SU-DHL-6 (cell line): ENCODE data around the gene ST14.

ENCODE experiments used
- H2AFZ ChIP-seq: fragments of 200-600 bp; sonication (generic); 2 replicates; pipeline ENCODE4 v1.6.1; 2014; ENCODE audit warnings: low read depth, mild to moderate bottlenecking, moderate library complexity, mixed read lengths, antibody characterized with exemption, low read length; ENCODE audit not compliant: severe bottlenecking
- H3F3A ChIP-seq: fragments of 200-600 bp; shearing (Covaris generic); 2 replicates; pipeline ENCODE4 v1.6.0; 2016; ENCODE audit warnings: antibody characterized with exemption, mild to moderate bottlenecking; ENCODE audit not compliant: insufficient read depth
- H3K27ac ChIP-seq: fragments of 200-600 bp; sonication (generic); 2 replicates; pipeline ENCODE4 v1.5.1; 2016; ENCODE audit warnings: low read depth, mild to moderate bottlenecking, low read length, moderate library complexity, mixed read lengths
- H3K27me3 ChIP-seq: fragments of 200-600 bp; sonication (generic), shearing (Covaris generic); 2 replicates; pipeline ENCODE4 v1.6.0; 2014; ENCODE audit warnings: mild to moderate bottlenecking, low read length
- H3K36me3 ChIP-seq: fragments of 200-600 bp; sonication (generic); 2 replicates; pipeline ENCODE4 v1.6.1; 2014; ENCODE audit warnings: mild to moderate bottlenecking, low read length, mixed read lengths
- H3K4me2 ChIP-seq: fragments of 300-600, 200-600 bp; shearing (Covaris generic), sonication (generic); 2 replicates; pipeline ENCODE4 v1.6.0; 2014; ENCODE audit warnings: low read length, low read depth, mild to moderate bottlenecking; ENCODE audit not compliant: poor library complexity, severe bottlenecking
- H3K4me3 ChIP-seq: fragments of 200-600 bp; sonication (generic); 2 replicates; pipeline ENCODE4 v1.5.1; 2014; ENCODE audit warnings: antibody characterized with exemption, low read length, mild to moderate bottlenecking, mixed read lengths; ENCODE audit not compliant: insufficient read depth, poor library complexity, severe bottlenecking
- H3K79me2 ChIP-seq: fragments of 200-600 bp; sonication (generic); 2 replicates; pipeline ENCODE4 v1.6.1; 2014; ENCODE audit warnings: mild to moderate bottlenecking, low read length, moderate library complexity; ENCODE audit not compliant: insufficient read depth
- H3K9ac ChIP-seq: fragments of 200-600 bp; sonication (generic); 2 replicates; pipeline ENCODE4 v1.7.0; 2014; ENCODE audit warnings: mild to moderate bottlenecking, low read length
- H3K9me2 ChIP-seq: fragments of 200-600 bp; sonication (generic); replicated peaks from 2 replicates; pipeline ENCODE4 v1.6.1; 2014; ENCODE audit warnings: low read length; ENCODE audit not compliant: insufficient read depth
- H3K9me3 ChIP-seq: fragments of 200-600 bp; sonication (generic); 2 replicates; pipeline ENCODE4 v1.6.1; 2014; ENCODE audit warnings: low read length, mixed read lengths; ENCODE audit not compliant: insufficient read depth
- H4K20me1 ChIP-seq: fragments of 200-600 bp; sonication (generic); 2 replicates; pipeline ENCODE4 v1.6.1; 2014; ENCODE audit warnings: low read depth, mild to moderate bottlenecking, antibody characterized with exemption, low read length, moderate library complexity, mixed read lengths
- CTCF ChIP-seq: fragments of 200-600 bp; sonication (generic); IDR thresholded peaks from one replicate; pipeline ENCODE4 v1.5.1; 2017; ENCODE audit warnings: antibody characterized with exemption, mild to moderate bottlenecking, low read length, moderate library complexity; ENCODE audit not compliant: insufficient read depth, poor library complexity, severe bottlenecking
- EZH2phosphoT487 ChIP-seq: fragments of 200-600 bp; sonication (generic), shearing (Covaris generic); conservative IDR thresholded peaks from 2 replicates; pipeline ENCODE4 v1.6.1; 2018; ENCODE audit warnings: mild to moderate bottlenecking, antibody characterized with exemption, low read length, moderate library complexity, mixed read lengths

ST14 gene

GRCh38 chr11:130166457-130166784 lies 6.8 kb downstream of the ST14 start:
- Histone ChIP-seq H3K27ac (peak overlapping the region; percentile 93), H3K36me3 (no peaks in the 10 kb centered on the region), H3K79me2 (peaks cover 96% of the 10 kb centered on the region), H3K9ac (peak overlapping the region; percentile 48), H3K4me2 (peak overlapping the region; percentile 80), H4K20me1 (no peaks in the 10 kb centered on the region), H3F3A (peaks cover 45% of the 10 kb centered on the region), H3K27me3 (no peaks in the 10 kb centered on the region), H3K9me3 (no peaks in the 10 kb centered on the region), H3K4me3 (no peak overlapping the region), H2AFZ (no peak overlapping the region), H3K9me2 (no peaks in the 10 kb centered on the region)
- TF ChIP-seq CTCF: no peak
- TF ChIP-seq EZH2phosphoT487: no peak

GRCh38 chr11:130167146-130167545 lies 7.6 kb downstream of the ST14 start:
- no peaks in the 10 kb centered on the region for H3K27me3 ChIP-seq
- no peaks in the 10 kb centered on the region for H3K9me3 ChIP-seq
- H2AFZ ChIP-seq: no peak overlapping the region
- 0 out of 2 replicates have a peak overlapping the region, but pooled peaks have one; percentile 21 for H3K9ac ChIP-seq
- H3F3A ChIP-seq: peaks cover 49% of the 10 kb centered on the region
- no peak overlapping the region for H3K4me3 ChIP-seq
- H3K27ac ChIP-seq: peak overlapping the region; percentile 93
- TF ChIP-seq CTCF (no peak), EZH2phosphoT487 (no peak)
- H4K20me1 ChIP-seq: no peaks in the 10 kb centered on the region
- no peaks in the 10 kb centered on the region for H3K36me3 ChIP-seq
- peaks cover 96% of the 10 kb centered on the region for H3K79me2 ChIP-seq
- H3K4me2 ChIP-seq: peak overlapping the region; percentile 80
- no peaks in the 10 kb centered on the region for H3K9me2 ChIP-seq

GRCh38 chr11:130168105-130168504 lies 8.5 kb downstream of the ST14 start:
- H4K20me1 ChIP-seq: no peaks in the 10 kb centered on the region
- H3F3A ChIP-seq: peaks cover 41% of the 10 kb centered on the region
- TF ChIP-seq CTCF: no peak
- TF ChIP-seq EZH2phosphoT487: no peak
- peak overlapping the region; percentile 80 for H3K4me2 ChIP-seq
- no peaks in the 10 kb centered on the region for H3K36me3 ChIP-seq
- peak overlapping the region; percentile 21 for H3K9ac ChIP-seq
- peak overlapping the region; percentile 23 for H3K4me3 ChIP-seq
- H3K9me2 ChIP-seq: no peaks in the 10 kb centered on the region
- H3K27ac ChIP-seq: peak overlapping the region; percentile 93
- no peaks in the 10 kb centered on the region for H3K27me3 ChIP-seq
- no peaks in the 10 kb centered on the region for H3K9me3 ChIP-seq
- H2AFZ ChIP-seq: no peak overlapping the region
- H3K79me2 ChIP-seq: peaks cover 96% of the 10 kb centered on the region

GRCh38 chr11:130170345-130170744 lies 10.8 kb downstream of the ST14 start:
- H3K79me2 ChIP-seq: peaks cover 98% of the 10 kb centered on the region
- H3K9ac ChIP-seq: peak overlapping the region; percentile 48
- H3K4me3 ChIP-seq: peak overlapping the region; percentile 45
- no peaks in the 10 kb centered on the region for H3K9me3 ChIP-seq
- TF ChIP-seq EZH2phosphoT487: no peak
- no peak for TF ChIP-seq CTCF
- peak overlapping the region; percentile 80 for H3K4me2 ChIP-seq
- H3K27ac ChIP-seq: peak overlapping the region; percentile 89
- 0 out of 2 replicates have a peak, but pooled peaks cover 2% of the 10 kb centered on the region for H3K36me3 ChIP-seq
- peaks cover 38% of the 10 kb centered on the region for H3F3A ChIP-seq
- H3K27me3 ChIP-seq: no peaks in the 10 kb centered on the region
- no peaks in the 10 kb centered on the region for H4K20me1 ChIP-seq
- no peak overlapping the region for H2AFZ ChIP-seq
- H3K9me2 ChIP-seq: no peaks in the 10 kb centered on the region
